ENCODE measurements around the gene MTFR1L. TPM values are rescaled to one million over a fixed set of nuclear protein-coding genes. Genes with fewer than 3 reads are reported as not detected.
A peak's percentile ranks its signal among the peaks of the same experiment; 100 is the strongest.
"Not testable (repeated sequence)": the region's sequence is repeated elsewhere in the genome, so short reads cannot be mapped to it uniquely, and the experiment has no call there.

Gene MTFR1L
- total RNA-seq, 1 experiment from 2014 or later: 38.8 TPM

- Histone ChIP-seq H3K36me3 (replicated peaks; ENCODE audit: control insufficient read depth, insufficient read depth, low read length) (no peaks in the 10 kb centered on the region), H3K4me3 (ENCODE audit: insufficient read depth, low read depth, low read length) (peak overlapping the region; percentile 97), H3K27me3 (ENCODE audit: control insufficient read depth, insufficient read depth, low read length) (0 out of 2 replicates have a peak, but pooled peaks cover 2% of the 10 kb centered on the region)
- DNase-seq: peak; percentile 87
Observed at GRCh38 chr1:25820247-25821111, 725 bp downstream of the MTFR1L start.

- H3K4me3 ChIP-seq (ENCODE audit: insufficient read depth, low read depth, low read length): peak overlapping the region; percentile 97
- no peak for DNase-seq
- H3K36me3 ChIP-seq (replicated peaks; ENCODE audit: control insufficient read depth, insufficient read depth, low read length): no peaks in the 10 kb centered on the region
- 0 out of 2 replicates have a peak, but pooled peaks cover 2% of the 10 kb centered on the region for H3K27me3 ChIP-seq (ENCODE audit: control insufficient read depth, insufficient read depth, low read length)
Observed at GRCh38 chr1:25821112-25821476, 1.3 kb downstream of the MTFR1L start.

GRCh38 chr1:25821630-25822091, 1.9 kb downstream of the MTFR1L start:
- Histone ChIP-seq H3K4me3 (ENCODE audit: insufficient read depth, low read depth, low read length) (no peak overlapping the region), H3K27me3 (ENCODE audit: control insufficient read depth, insufficient read depth, low read length) (0 out of 2 replicates have a peak, but pooled peaks cover 2% of the 10 kb centered on the region), H3K36me3 (replicated peaks; ENCODE audit: control insufficient read depth, insufficient read depth, low read length) (no peaks in the 10 kb centered on the region)
- DNase-seq: no peak

- 0 out of 2 replicates have a peak, but pooled peaks cover 2% of the 10 kb centered on the region for H3K27me3 ChIP-seq (ENCODE audit: control insufficient read depth, insufficient read depth, low read length)
- no peak for DNase-seq
- H3K36me3 ChIP-seq (replicated peaks; ENCODE audit: control insufficient read depth, insufficient read depth, low read length): peaks cover 21% of the 10 kb centered on the region
- H3K4me3 ChIP-seq (ENCODE audit: insufficient read depth, low read depth, low read length): no peak overlapping the region
Observed at GRCh38 chr1:25825605-25826004, 5.9 kb downstream of the MTFR1L start.

- no peak for DNase-seq
- no peak overlapping the region for H3K4me3 ChIP-seq (ENCODE audit: insufficient read depth, low read depth, low read length)
- H3K36me3 ChIP-seq (replicated peaks; ENCODE audit: control insufficient read depth, insufficient read depth, low read length): peaks cover 30% of the 10 kb centered on the region
- no peaks in the 10 kb centered on the region for H3K27me3 ChIP-seq (ENCODE audit: control insufficient read depth, insufficient read depth, low read length)
Observed at GRCh38 chr1:25826571-25826970, 6.8 kb downstream of the MTFR1L start.

- Histone ChIP-seq H3K4me3 (ENCODE audit: insufficient read depth, low read depth, low read length) (no peak overlapping the region), H3K36me3 (replicated peaks; ENCODE audit: control insufficient read depth, insufficient read depth, low read length) (peaks cover 42% of the 10 kb centered on the region), H3K27me3 (ENCODE audit: control insufficient read depth, insufficient read depth, low read length) (no peaks in the 10 kb centered on the region)
- no peak for DNase-seq
Observed at GRCh38 chr1:25828491-25828890, 8.7 kb downstream of the MTFR1L start.

GRCh38 chr1:25829046-25829445, 9.3 kb downstream of the MTFR1L start:
- Histone ChIP-seq H3K27me3 (ENCODE audit: control insufficient read depth, insufficient read depth, low read length) (no peaks in the 10 kb centered on the region), H3K36me3 (replicated peaks; ENCODE audit: control insufficient read depth, insufficient read depth, low read length) (peaks cover 42% of the 10 kb centered on the region)
- DNase-seq: no peak

GRCh38 chr1:25831569-25832196, 11.9 kb downstream of the MTFR1L start:
- Histone ChIP-seq H3K4me3 (ENCODE audit: insufficient read depth, low read depth, low read length) (no peak overlapping the region), H3K36me3 (replicated peaks; ENCODE audit: control insufficient read depth, insufficient read depth, low read length) (peaks cover 56% of the 10 kb centered on the region), H3K27me3 (ENCODE audit: control insufficient read depth, insufficient read depth, low read length) (no peaks in the 10 kb centered on the region)
- DNase-seq: no peak

More at GRCh38 chr1:25829046-25829445, 9.3 kb downstream of the MTFR1L start:
- no peak overlapping the region for H3K4me3 ChIP-seq (ENCODE audit: insufficient read depth, low read depth, low read length)

GRCh38 chr1:25832336-25833037, 12.7 kb downstream of the MTFR1L start:
- H3K36me3 ChIP-seq (replicated peaks; ENCODE audit: control insufficient read depth, insufficient read depth, low read length): peaks cover 57% of the 10 kb centered on the region
- DNase-seq: no peak
- no peak overlapping the region for H3K4me3 ChIP-seq (ENCODE audit: insufficient read depth, low read depth, low read length)
- H3K27me3 ChIP-seq (ENCODE audit: control insufficient read depth, insufficient read depth, low read length): no peaks in the 10 kb centered on the region

- Histone ChIP-seq H3K4me3 (ENCODE audit: insufficient read depth, low read depth, low read length) (no peak overlapping the region), H3K27me3 (ENCODE audit: control insufficient read depth, insufficient read depth, low read length) (no peaks in the 10 kb centered on the region), H3K36me3 (replicated peaks; ENCODE audit: control insufficient read depth, insufficient read depth, low read length) (peaks cover 53% of the 10 kb centered on the region)
- DNase-seq: no peak
Observed at GRCh38 chr1:25833158-25833557, 13.4 kb downstream of the MTFR1L start.

GRCh38 chr1:25834894-25835293, 15.1 kb downstream of the MTFR1L start:
- Histone ChIP-seq H3K4me3 (ENCODE audit: insufficient read depth, low read depth, low read length) (no peak overlapping the region), H3K36me3 (replicated peaks; ENCODE audit: control insufficient read depth, insufficient read depth, low read length) (peaks cover 43% of the 10 kb centered on the region), H3K27me3 (ENCODE audit: control insufficient read depth, insufficient read depth, low read length) (no peaks in the 10 kb centered on the region)
- no peak for DNase-seq

- no peak overlapping the region for H3K4me3 ChIP-seq (ENCODE audit: insufficient read depth, low read depth, low read length)
- DNase-seq: no peak
- no peaks in the 10 kb centered on the region for H3K27me3 ChIP-seq (ENCODE audit: control insufficient read depth, insufficient read depth, low read length)
- H3K36me3 ChIP-seq (replicated peaks; ENCODE audit: control insufficient read depth, insufficient read depth, low read length): peaks cover 27% of the 10 kb centered on the region
Observed at GRCh38 chr1:25836695-25837094, 16.9 kb downstream of the MTFR1L start.

GRCh38 chr1:25837262-25837875, 17.6 kb downstream of the MTFR1L start:
- Histone ChIP-seq H3K4me3 (ENCODE audit: insufficient read depth, low read depth, low read length) (no peak overlapping the region), H3K27me3 (ENCODE audit: control insufficient read depth, insufficient read depth, low read length) (no peaks in the 10 kb centered on the region), H3K36me3 (replicated peaks; ENCODE audit: control insufficient read depth, insufficient read depth, low read length) (peaks cover 21% of the 10 kb centered on the region)
- peak; percentile 54 for DNase-seq

- peaks cover 13% of the 10 kb centered on the region for H3K36me3 ChIP-seq (replicated peaks; ENCODE audit: control insufficient read depth, insufficient read depth, low read length)
- not testable (repeated sequence) for H3K27me3 ChIP-seq (ENCODE audit: control insufficient read depth, insufficient read depth, low read length); H3K4me3 ChIP-seq (ENCODE audit: insufficient read depth, low read depth, low read length); DNase-seq
Observed at GRCh38 chr1:25839808-25840207, 20.1 kb downstream of the MTFR1L start.
